Hindlimb muscle (tissue), 1 donor: ENCODE data around the gene DNAJC12. TPM values are rescaled to one million over a fixed set of nuclear protein-coding genes. Genes with fewer than 3 reads are reported as not detected.
"Not testable (repeated sequence)": the region's sequence is repeated elsewhere in the genome, so short reads cannot be mapped to it uniquely, and the experiment has no call there.

Experiments used
- DNase-seq: peaks from one replicate; pipeline ENCODE4 v3.0.0-alpha.2; 2013
- polyA plus RNA-seq: library from polyadenylated mRNA; unstranded; fragments of 120-200 nt; gene quantifications from one replicate; pipeline ENCODE4 v1.2.1, GENCODE V29; 2013; ENCODE audit not compliant: insufficient read length

DNAJC12 gene
- polyA plus RNA-seq, 1 donor = 7.1 TPM

GRCh38 chr10:67790534-67791408 lies 47.2 kb downstream of the DNAJC12 start:
- no peak for DNase-seq

GRCh38 chr10:67789769-67790168 lies 48.2 kb downstream of the DNAJC12 start:
- no peak for DNase-seq

- no peak for DNase-seq
These were observed 49.7 kb downstream of the DNAJC12 start for GRCh38 chr10:67788028-67788886.

GRCh38 chr10:67785098-67785497 lies 52.9 kb downstream of the DNAJC12 start:
- no peak for DNase-seq

GRCh38 chr10:67784474-67784873 lies 53.5 kb downstream of the DNAJC12 start:
- DNase-seq = no peak

GRCh38 chr10:67783606-67784294 lies 54.2 kb downstream of the DNAJC12 start:
- DNase-seq = no peak

- DNase-seq = no peak
These were observed 55.5 kb downstream of the DNAJC12 start for GRCh38 chr10:67782530-67782929.

GRCh38 chr10:67780759-67781538 lies 57.0 kb downstream of the DNAJC12 start:
- no peak for DNase-seq

- DNase-seq = not testable (repeated sequence)
These were observed 57.8 kb downstream of the DNAJC12 start for GRCh38 chr10:67780204-67780621.

- DNase-seq = peak; percentile 79
These were observed 58.4 kb downstream of the DNAJC12 start for GRCh38 chr10:67779465-67780203.

GRCh38 chr10:67776371-67776770 lies 61.6 kb downstream of the DNAJC12 start:
- no peak for DNase-seq

- DNase-seq = no peak
These were observed 62.7 kb downstream of the DNAJC12 start for GRCh38 chr10:67775279-67775678.

- no peak for DNase-seq
These were observed 65.0 kb downstream of the DNAJC12 start for GRCh38 chr10:67772894-67773511.

GRCh38 chr10:67772151-67772550 lies 65.8 kb downstream of the DNAJC12 start:
- DNase-seq = no peak

GRCh38 chr10:67771200-67771599 lies 66.8 kb downstream of the DNAJC12 start:
- DNase-seq = no peak

GRCh38 chr10:67770537-67770936 lies 67.5 kb downstream of the DNAJC12 start:
- no peak for DNase-seq

- no peak for DNase-seq
These were observed 70.7 kb downstream of the DNAJC12 start for GRCh38 chr10:67767244-67767643.

GRCh38 chr10:67764012-67764822 lies 73.8 kb downstream of the DNAJC12 start:
- DNase-seq = peak; percentile 96

GRCh38 chr10:67763499-67764011 lies 74.4 kb downstream of the DNAJC12 start:
- peak; percentile 84 for DNase-seq

- DNase-seq = not testable (repeated sequence)
These were observed 75.4 kb downstream of the DNAJC12 start for GRCh38 chr10:67762567-67762966.
